ENCODE measurements around the gene MLPH. TPM values are rescaled to one million over a fixed set of nuclear protein-coding genes. Genes with fewer than 3 reads are reported as not detected.

Gene MLPH
- total RNA-seq, 1 donor from 2014 or later, result not detected

DNA sequence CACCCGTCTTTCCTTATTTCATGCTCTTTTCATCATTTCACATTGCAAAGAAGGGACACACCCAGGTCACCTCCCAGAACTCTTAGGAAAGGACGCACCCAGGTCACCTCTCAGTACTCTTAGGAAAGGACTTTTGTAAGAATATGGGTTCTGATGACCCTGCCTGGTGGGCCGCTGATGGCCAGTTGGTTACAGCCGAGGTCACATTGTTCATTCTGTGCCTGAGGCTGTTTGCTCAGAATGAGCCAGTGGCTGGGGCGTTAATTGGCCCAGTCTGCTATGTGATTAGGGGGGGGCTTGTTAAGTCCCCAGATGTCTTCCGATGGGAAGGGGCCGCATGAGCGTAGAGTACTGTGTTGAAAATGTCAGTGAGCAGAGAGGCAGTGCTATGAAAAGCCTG, 9.4 kb downstream of the MLPH start:
- Histone ChIP-seq H3K79me2 (ENCODE audit: low read depth) (no peaks in the 10 kb centered on the region), H3K9ac (no peak overlapping the region)
- TF ChIP-seq, protein P1, sequence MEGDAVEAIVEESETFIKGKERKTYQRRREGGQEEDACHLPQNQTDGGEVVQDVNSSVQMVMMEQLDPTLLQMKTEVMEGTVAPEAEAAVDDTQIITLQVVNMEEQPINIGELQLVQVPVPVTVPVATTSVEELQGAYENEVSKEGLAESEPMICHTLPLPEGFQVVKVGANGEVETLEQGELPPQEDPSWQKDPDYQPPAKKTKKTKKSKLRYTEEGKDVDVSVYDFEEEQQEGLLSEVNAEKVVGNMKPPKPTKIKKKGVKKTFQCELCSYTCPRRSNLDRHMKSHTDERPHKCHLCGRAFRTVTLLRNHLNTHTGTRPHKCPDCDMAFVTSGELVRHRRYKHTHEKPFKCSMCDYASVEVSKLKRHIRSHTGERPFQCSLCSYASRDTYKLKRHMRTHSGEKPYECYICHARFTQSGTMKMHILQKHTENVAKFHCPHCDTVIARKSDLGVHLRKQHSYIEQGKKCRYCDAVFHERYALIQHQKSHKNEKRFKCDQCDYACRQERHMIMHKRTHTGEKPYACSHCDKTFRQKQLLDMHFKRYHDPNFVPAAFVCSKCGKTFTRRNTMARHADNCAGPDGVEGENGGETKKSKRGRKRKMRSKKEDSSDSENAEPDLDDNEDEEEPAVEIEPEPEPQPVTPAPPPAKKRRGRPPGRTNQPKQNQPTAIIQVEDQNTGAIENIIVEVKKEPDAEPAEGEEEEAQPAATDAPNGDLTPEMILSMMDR (IDR thresholded peaks at IDR 0.05), result no peak
- TF ChIP-seq EZH2phosphoT487 (IDR thresholded peaks at IDR 0.05) (no peak), EZH2 (IDR thresholded peaks at IDR 0.05) (no peak)

DNA sequence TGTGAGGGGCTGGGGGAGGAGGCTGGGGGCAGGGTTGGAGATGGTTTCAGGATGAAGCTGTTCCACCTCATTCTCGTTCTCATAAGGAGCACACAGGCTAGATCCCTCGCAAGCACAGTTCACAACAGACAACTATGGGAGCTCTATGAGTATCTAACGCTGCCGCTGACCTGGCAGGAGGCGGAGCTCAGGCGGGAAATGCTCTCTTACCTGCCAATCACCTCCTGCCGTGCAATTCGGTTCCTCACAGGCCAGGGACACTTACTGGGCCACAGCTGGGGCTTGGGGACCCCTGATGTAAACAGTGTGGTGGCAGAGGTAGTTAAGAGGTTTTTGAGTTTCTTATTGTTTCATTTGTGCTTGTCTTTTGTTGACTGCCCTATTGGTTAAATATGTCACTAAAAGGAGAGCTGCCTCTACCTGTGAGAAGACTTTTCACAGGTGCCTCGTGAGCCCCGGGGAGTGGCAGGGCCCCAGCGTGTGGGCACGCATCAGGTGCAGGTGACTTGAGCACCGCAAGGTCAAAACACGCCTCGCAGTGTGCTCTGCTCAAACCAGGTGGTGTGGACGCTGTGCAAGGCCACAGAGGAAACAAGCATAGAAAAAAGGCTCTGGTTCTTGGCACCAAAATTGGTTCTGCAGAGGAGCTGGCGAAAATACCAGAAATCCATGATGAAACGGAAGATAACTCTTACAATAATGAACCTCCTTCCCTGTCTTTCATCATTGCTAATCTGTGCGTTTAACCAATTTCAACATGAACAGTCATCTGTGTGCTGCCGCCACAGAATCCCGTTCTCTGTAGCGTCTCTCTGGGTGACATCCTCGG, 10.2 kb downstream of the MLPH start:
- Histone ChIP-seq H3K4me1 (no peaks in the 10 kb centered on the region), H3K27ac (no peak overlapping the region), H3K79me2 (ENCODE audit: low read depth) (no peaks in the 10 kb centered on the region), H3K9ac (no peak overlapping the region), H2AFZ (replicated peaks) (no peak overlapping the region), H3K36me3 (no peaks in the 10 kb centered on the region), H3K4me3 (no peak overlapping the region), H4K20me1 (ENCODE audit: low read depth) (no peaks in the 10 kb centered on the region), H3K9me3 (ENCODE audit: low read depth) (no peaks in the 10 kb centered on the region), H3K4me2 (no peak overlapping the region), H3K27me3 (no peaks in the 10 kb centered on the region), H3F3A (ENCODE audit: low read depth) (no peaks in the 10 kb centered on the region)
- Mint-ChIP-seq H3K27me3 (ENCODE audit: insufficient read depth, low read depth) (peaks cover 5% of the 10 kb centered on the region), H3K4me1 (peaks cover 12% of the 10 kb centered on the region), H3K27ac (no peak overlapping the region), H3K9me3 (peaks cover 9% of the 10 kb centered on the region), H3K4me3 (no peak overlapping the region), H3K36me3 (no peaks in the 10 kb centered on the region)
- no peak for DNase-seq (ENCODE audit: low spot score)
- TF ChIP-seq EZH2phosphoT487 (IDR thresholded peaks at IDR 0.05), result no peak
- TF ChIP-seq, protein P1 (IDR thresholded peaks at IDR 0.05), result no peak
- no peak for TF ChIP-seq EZH2 (IDR thresholded peaks at IDR 0.05)

More for the DNA sequence above, 9.4 kb downstream of the MLPH start:
- H3K36me3 Mint-ChIP-seq, result peaks cover 3% of the 10 kb centered on the region
- H3K4me2 ChIP-seq, result no peak overlapping the region
- no peak overlapping the region for H3K27ac Mint-ChIP-seq
- H4K20me1 ChIP-seq (ENCODE audit: low read depth), result no peaks in the 10 kb centered on the region
- H3K9me3 ChIP-seq (ENCODE audit: low read depth), result no peaks in the 10 kb centered on the region
- H3K4me3 ChIP-seq, result no peak overlapping the region
- H3K4me3 Mint-ChIP-seq, result no peak overlapping the region
- H3K27ac ChIP-seq, result no peak overlapping the region
- H3F3A ChIP-seq (ENCODE audit: low read depth), result no peaks in the 10 kb centered on the region
- peaks cover 10% of the 10 kb centered on the region for H3K4me1 Mint-ChIP-seq
- peaks cover 8% of the 10 kb centered on the region for H3K27me3 Mint-ChIP-seq (ENCODE audit: insufficient read depth, low read depth)
- no peak overlapping the region for H2AFZ ChIP-seq (replicated peaks)
- H3K27me3 ChIP-seq, result no peaks in the 10 kb centered on the region
- no peaks in the 10 kb centered on the region for H3K36me3 ChIP-seq
- H3K9me3 Mint-ChIP-seq, result peaks cover 17% of the 10 kb centered on the region
- no peak for DNase-seq (ENCODE audit: low spot score)
- no peaks in the 10 kb centered on the region for H3K4me1 ChIP-seq

DNA sequence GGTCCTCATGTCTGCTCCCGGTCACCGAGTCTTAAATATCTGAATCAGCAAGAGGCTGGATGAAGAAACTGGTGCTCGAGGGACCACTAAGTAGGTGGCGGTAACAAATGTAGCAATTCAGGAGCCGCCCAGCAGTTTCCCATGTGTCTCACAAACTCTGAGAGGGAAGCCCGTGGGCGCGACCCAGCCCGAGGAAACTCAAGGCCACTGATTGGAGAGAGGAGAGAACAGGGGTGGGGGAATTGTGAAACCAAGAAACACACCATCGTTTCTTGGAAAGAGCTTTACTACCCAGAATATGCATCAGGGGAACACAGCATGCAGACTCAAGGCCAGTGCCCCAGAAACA, 10.8 kb downstream of the MLPH start:
- Histone ChIP-seq H3K27ac (no peak overlapping the region), H3K9ac (no peak overlapping the region), H3K4me3 (no peak overlapping the region), H3K9me3 (ENCODE audit: low read depth) (no peaks in the 10 kb centered on the region), H3K4me1 (no peaks in the 10 kb centered on the region), H3K27me3 (no peaks in the 10 kb centered on the region), H3K36me3 (no peaks in the 10 kb centered on the region), H4K20me1 (ENCODE audit: low read depth) (no peaks in the 10 kb centered on the region), H3F3A (ENCODE audit: low read depth) (no peaks in the 10 kb centered on the region), H3K79me2 (ENCODE audit: low read depth) (no peaks in the 10 kb centered on the region), H2AFZ (replicated peaks) (no peak overlapping the region), H3K4me2 (no peak overlapping the region)
- H3K27ac Mint-ChIP-seq, result no peak overlapping the region
- no peak for DNase-seq (ENCODE audit: low spot score)
- peaks cover 5% of the 10 kb centered on the region for H3K27me3 Mint-ChIP-seq (ENCODE audit: insufficient read depth, low read depth)
- peaks cover 5% of the 10 kb centered on the region for H3K9me3 Mint-ChIP-seq
- no peak for TF ChIP-seq EZH2 (IDR thresholded peaks at IDR 0.05)
- TF ChIP-seq EZH2phosphoT487 (IDR thresholded peaks at IDR 0.05), result no peak
- TF ChIP-seq, protein P1 (IDR thresholded peaks at IDR 0.05), result no peak
- no peak overlapping the region for H3K4me3 Mint-ChIP-seq
- peaks cover 12% of the 10 kb centered on the region for H3K4me1 Mint-ChIP-seq
- H3K36me3 Mint-ChIP-seq, result no peaks in the 10 kb centered on the region

Data from neural progenitor cell (in vitro differentiated cells).